Brain pericyte (primary cell): ENCODE data around the gene COLGALT1.
"Not testable (repeated sequence)": the region's sequence is repeated elsewhere in the genome, so short reads cannot be mapped to it uniquely, and the experiment has no call there.

Experiments
- DNase-seq: peaks from one replicate; pipeline ENCODE4 v3.0.0-alpha.2; 2012; ENCODE audit warnings: low read depth, low spot score

Gene COLGALT1

GRCh38 chr19:17560205-17560595 lies 4.8 kb downstream of the COLGALT1 start:
- peak; percentile 45 for DNase-seq

GRCh38 chr19:17562097-17562496 lies 6.6 kb downstream of the COLGALT1 start:
- no peak for DNase-seq

GRCh38 chr19:17562561-17562960 lies 7.1 kb downstream of the COLGALT1 start:
- DNase-seq = no peak

- DNase-seq = no peak
Measured at GRCh38 chr19:17564781-17565180, 9.3 kb downstream of the COLGALT1 start.

- no peak for DNase-seq
Measured at GRCh38 chr19:17565611-17566010, 10.2 kb downstream of the COLGALT1 start.

- DNase-seq = no peak
Measured at GRCh38 chr19:17567940-17568339, 12.5 kb downstream of the COLGALT1 start.

- not testable (repeated sequence) for DNase-seq
Measured at GRCh38 chr19:17570291-17570690, 14.8 kb downstream of the COLGALT1 start.

GRCh38 chr19:17570791-17571190 lies 15.3 kb downstream of the COLGALT1 start:
- DNase-seq = no peak

- DNase-seq = no peak
Measured at GRCh38 chr19:17572638-17573037, 17.2 kb downstream of the COLGALT1 start.

- no peak for DNase-seq
Measured at GRCh38 chr19:17575871-17576757, 20.7 kb downstream of the COLGALT1 start.

GRCh38 chr19:17576758-17577456 lies 21.5 kb downstream of the COLGALT1 start:
- no peak for DNase-seq

- DNase-seq = no peak
Measured at GRCh38 chr19:17577457-17578097, 22.1 kb downstream of the COLGALT1 start.

GRCh38 chr19:17579661-17580244 lies 24.3 kb downstream of the COLGALT1 start:
- DNase-seq = no peak

GRCh38 chr19:17580470-17581144 lies 25.2 kb downstream of the COLGALT1 start:
- no peak for DNase-seq

GRCh38 chr19:17581211-17581874 lies 25.9 kb downstream of the COLGALT1 start:
- DNase-seq = no peak

- DNase-seq = no peak
Measured at GRCh38 chr19:17582613-17583012, 27.2 kb downstream of the COLGALT1 start.

GRCh38 chr19:17584132-17584531 lies 28.7 kb downstream of the COLGALT1 start:
- DNase-seq = no peak

- not testable (repeated sequence) for DNase-seq
Measured at GRCh38 chr19:17585395-17585794, 29.9 kb downstream of the COLGALT1 start.

- DNase-seq = no peak
Measured at GRCh38 chr19:17590866-17591265, 35.4 kb downstream of the COLGALT1 start.

GRCh38 chr19:17594296-17594695 lies 38.8 kb downstream of the COLGALT1 start:
- DNase-seq = not testable (repeated sequence)

- not testable (repeated sequence) for DNase-seq
Measured at GRCh38 chr19:17598063-17598462, 42.6 kb downstream of the COLGALT1 start.
